Measurements from ENCODE around the gene ANAPC2.
"Not testable (repeated sequence)": the region's sequence is repeated elsewhere in the genome, so short reads cannot be mapped to it uniquely, and the experiment has no call there.

The ANAPC2 gene

GRCh38 chr9:137145731-137146526 is 42.4 kb downstream of the ANAPC2 start:
- no peak for DNase-seq (ENCODE audit: low read depth, low spot score)

- no peak for DNase-seq (ENCODE audit: low read depth, low spot score)
Measured at GRCh38 chr9:137143459-137143858, 44.9 kb downstream of the ANAPC2 start.

GRCh38 chr9:137141976-137142936 is 46.1 kb downstream of the ANAPC2 start:
- DNase-seq (ENCODE audit: low read depth, low spot score): no peak

GRCh38 chr9:137141050-137141810 is 47.1 kb downstream of the ANAPC2 start:
- DNase-seq (ENCODE audit: low read depth, low spot score): no peak

GRCh38 chr9:137140151-137141012 is 48.0 kb downstream of the ANAPC2 start:
- DNase-seq (ENCODE audit: low read depth, low spot score): no peak

GRCh38 chr9:137139468-137140150 is 48.8 kb downstream of the ANAPC2 start:
- no peak for DNase-seq (ENCODE audit: low read depth, low spot score)

GRCh38 chr9:137138722-137139467 is 49.5 kb downstream of the ANAPC2 start, which contains the start of gene GRIN1:
Gene GRIN1 (plus strand): TSS chr9:137139154. CDS start chr9:137139487, 333 bp downstream.
- no peak for DNase-seq (ENCODE audit: low read depth, low spot score)

- no peak for DNase-seq (ENCODE audit: low read depth, low spot score)
Measured at GRCh38 chr9:137138058-137138721, 50.2 kb downstream of the ANAPC2 start.

GRCh38 chr9:137136881-137137607 is 51.3 kb downstream of the ANAPC2 start:
- DNase-seq (ENCODE audit: low read depth, low spot score): no peak

- no peak for DNase-seq (ENCODE audit: low read depth, low spot score)
Measured at GRCh38 chr9:137136261-137136880, 52.0 kb downstream of the ANAPC2 start.

- DNase-seq (ENCODE audit: low read depth, low spot score): not testable (repeated sequence)
Measured at GRCh38 chr9:137135154-137135553, 53.2 kb downstream of the ANAPC2 start.

GRCh38 chr9:137134191-137134590 is 54.2 kb downstream of the ANAPC2 start:
- no peak for DNase-seq (ENCODE audit: low read depth, low spot score)

- no peak for DNase-seq (ENCODE audit: low read depth, low spot score)
Measured at GRCh38 chr9:137130176-137130755, 58.1 kb downstream of the ANAPC2 start.

GRCh38 chr9:137129456-137130175 is 58.7 kb downstream of the ANAPC2 start:
- DNase-seq (ENCODE audit: low read depth, low spot score): peak; percentile 60

- DNase-seq (ENCODE audit: low read depth, low spot score): no peak
Measured at GRCh38 chr9:137128862-137129455, 59.4 kb downstream of the ANAPC2 start.

GRCh38 chr9:137128158-137128861 is 60.0 kb downstream of the ANAPC2 start:
- no peak for DNase-seq (ENCODE audit: low read depth, low spot score)
